ENCODE data around the gene TSNAXIP1. TPM values are rescaled to one million over a fixed set of nuclear protein-coding genes. Genes with fewer than 3 reads are reported as not detected.
A peak's percentile ranks its signal among the peaks of the same experiment; 100 is the strongest.

Gene TSNAXIP1
- polyA plus RNA-seq, 1 donor (not counting 4 experiments of a cell fraction or from before 2014, with no cell fraction given): 0.54 TPM

DNA sequence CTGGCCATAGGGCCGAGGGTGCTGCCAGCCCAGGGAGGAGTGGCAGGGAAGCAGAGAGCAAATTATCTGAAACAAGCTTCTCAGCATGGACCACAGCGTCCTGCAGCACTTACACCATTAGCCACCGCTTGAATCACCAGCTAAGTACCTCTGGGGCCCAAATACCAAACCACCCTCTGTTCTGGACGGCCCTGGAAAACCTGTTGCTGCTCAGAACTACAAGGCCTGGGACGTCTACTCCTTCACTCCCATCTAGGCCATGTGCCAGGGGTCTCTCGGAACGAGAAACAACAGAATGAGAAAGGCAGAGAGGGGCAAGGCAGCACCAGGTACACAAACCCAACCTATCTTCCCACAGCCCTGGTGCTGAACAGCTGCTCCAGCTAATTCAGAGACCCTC, 47.7 kb upstream of the TSNAXIP1 start:
- H3K27ac ChIP-seq (ENCODE audit: control insufficient read depth, insufficient read depth, low read length): no peak overlapping the region
- H3K9ac ChIP-seq (ENCODE audit: control insufficient read depth, extremely low read depth, insufficient read depth, low read length): no peak overlapping the region
- H3K36me3 ChIP-seq (ENCODE audit: control insufficient read depth in 2 of 2, extremely low read depth in 1 of 2, insufficient read depth in 2 of 2, low read length in 2 of 2): peaks cover 3 to 7% of the 10 kb centered on the region in 2 experiments
- DNase-seq (ENCODE audit: low read depth, low spot score): no peak
- H3K4me1 ChIP-seq (ENCODE audit: control insufficient read depth, extremely low read depth, insufficient read depth, low read length): peaks cover 5% of the 10 kb centered on the region
- H3K79me2 ChIP-seq (ENCODE audit: control insufficient read depth, insufficient read depth, low read length): no peaks in the 10 kb centered on the region
- TF ChIP-seq, protein P1, sequence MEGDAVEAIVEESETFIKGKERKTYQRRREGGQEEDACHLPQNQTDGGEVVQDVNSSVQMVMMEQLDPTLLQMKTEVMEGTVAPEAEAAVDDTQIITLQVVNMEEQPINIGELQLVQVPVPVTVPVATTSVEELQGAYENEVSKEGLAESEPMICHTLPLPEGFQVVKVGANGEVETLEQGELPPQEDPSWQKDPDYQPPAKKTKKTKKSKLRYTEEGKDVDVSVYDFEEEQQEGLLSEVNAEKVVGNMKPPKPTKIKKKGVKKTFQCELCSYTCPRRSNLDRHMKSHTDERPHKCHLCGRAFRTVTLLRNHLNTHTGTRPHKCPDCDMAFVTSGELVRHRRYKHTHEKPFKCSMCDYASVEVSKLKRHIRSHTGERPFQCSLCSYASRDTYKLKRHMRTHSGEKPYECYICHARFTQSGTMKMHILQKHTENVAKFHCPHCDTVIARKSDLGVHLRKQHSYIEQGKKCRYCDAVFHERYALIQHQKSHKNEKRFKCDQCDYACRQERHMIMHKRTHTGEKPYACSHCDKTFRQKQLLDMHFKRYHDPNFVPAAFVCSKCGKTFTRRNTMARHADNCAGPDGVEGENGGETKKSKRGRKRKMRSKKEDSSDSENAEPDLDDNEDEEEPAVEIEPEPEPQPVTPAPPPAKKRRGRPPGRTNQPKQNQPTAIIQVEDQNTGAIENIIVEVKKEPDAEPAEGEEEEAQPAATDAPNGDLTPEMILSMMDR (optimal IDR thresholded peaks at IDR 0.05 in 1 of 3, IDR thresholded peaks at IDR 0.05 in 1 of 3, conservative IDR thresholded peaks at IDR 0.05 in 1 of 3; ENCODE audit: extremely low read depth in 1 of 3, insufficient read depth in 2 of 3, low read length in 3 of 3): no peak
- TF ChIP-seq EZH2 (IDR thresholded peaks at IDR 0.05; ENCODE audit: low read length): no peak
- no peak overlapping the region for H3K4me2 ChIP-seq (ENCODE audit: control insufficient read depth, extremely low read depth, insufficient read depth, low read depth, low read length)
- no peaks in the 10 kb centered on the region for H3K9me1 ChIP-seq (ENCODE audit: control insufficient read depth, extremely low read depth, insufficient read depth, low read length)
- no peak for FAIRE-seq
- no peaks in the 10 kb centered on the region for H3K27me3 ChIP-seq (ENCODE audit: control insufficient read depth, extremely low read depth, insufficient read depth, low read length)
- H3K9me3 ChIP-seq (ENCODE audit: control insufficient read depth, low read depth, low read length): no peaks in the 10 kb centered on the region
- peaks cover 6% of the 10 kb centered on the region for H4K20me1 ChIP-seq (ENCODE audit: control insufficient read depth, extremely low read depth, insufficient read depth, low read length)
- dilution Hi-C loops (cut with MboI; ENCODE audit: extremely low pct_ligation_motif_present, low sequenced_read_pairs): no loop called here
- H3K4me3 ChIP-seq (ENCODE audit: control insufficient read depth in 2 of 3, extremely low read depth in 1 of 3, insufficient read depth in 2 of 3, low read depth in 1 of 3, low read length in 3 of 3): no peak overlapping the region
- H2AFZ ChIP-seq (ENCODE audit: control insufficient read depth, low read length): no peak overlapping the region

DNA sequence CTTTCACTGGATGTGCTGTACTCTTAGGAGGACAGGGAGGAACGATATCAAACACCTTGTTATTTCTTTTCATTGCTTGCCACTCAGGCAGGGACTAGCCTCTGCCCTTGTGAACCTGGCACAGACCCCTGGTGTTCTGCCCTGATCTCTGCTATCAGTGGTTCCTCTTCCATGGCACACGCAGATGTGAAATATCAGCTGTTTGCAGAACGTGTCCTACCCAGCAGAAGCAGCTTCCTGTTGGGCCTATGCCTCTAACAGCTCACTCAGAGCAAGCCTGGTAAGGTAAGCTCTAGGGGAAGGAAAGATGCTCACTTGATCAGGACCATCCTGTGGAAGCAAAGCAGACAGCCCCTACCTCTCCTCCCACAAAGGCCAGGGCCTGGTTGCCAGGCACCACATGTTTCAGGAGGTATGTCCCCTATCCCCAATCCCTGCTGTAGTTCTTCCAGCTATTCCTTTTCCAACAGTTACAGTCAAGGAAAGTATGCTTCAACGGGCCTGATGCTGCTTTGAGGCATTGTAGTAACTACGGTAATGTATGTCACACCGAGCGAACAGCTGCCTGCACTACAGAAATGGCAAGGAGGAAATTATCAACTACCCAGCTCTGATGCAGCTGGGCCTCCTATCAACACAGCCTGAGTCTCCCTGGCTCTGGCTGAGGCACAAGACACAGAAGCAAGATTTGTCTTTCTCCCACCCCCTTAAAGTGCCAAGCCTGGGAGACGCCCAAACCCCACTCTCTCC, 46.3 kb upstream of the TSNAXIP1 start:
- peaks cover 6% of the 10 kb centered on the region for H4K20me1 ChIP-seq (ENCODE audit: control insufficient read depth, extremely low read depth, insufficient read depth, low read length)
- peaks cover 5% of the 10 kb centered on the region for H3K4me1 ChIP-seq (ENCODE audit: control insufficient read depth, extremely low read depth, insufficient read depth, low read length)
- TF ChIP-seq, protein P1 (optimal IDR thresholded peaks at IDR 0.05 in 1 of 3, IDR thresholded peaks at IDR 0.05 in 1 of 3, conservative IDR thresholded peaks at IDR 0.05 in 1 of 3; ENCODE audit: extremely low read depth in 1 of 3, insufficient read depth in 2 of 3, low read length in 3 of 3): no peak
- no peak for TF ChIP-seq EZH2 (IDR thresholded peaks at IDR 0.05; ENCODE audit: low read length)
- no peak overlapping the region for H3K27ac ChIP-seq (ENCODE audit: control insufficient read depth, insufficient read depth, low read length)
- no peak overlapping the region for H2AFZ ChIP-seq (ENCODE audit: control insufficient read depth, low read length)
- DNase-seq (ENCODE audit: low read depth, low spot score) (no peak), FAIRE-seq (peak; percentile 56)
- H3K9ac ChIP-seq (ENCODE audit: control insufficient read depth, extremely low read depth, insufficient read depth, low read length): no peak overlapping the region
- H3K79me2 ChIP-seq (ENCODE audit: control insufficient read depth, insufficient read depth, low read length): no peaks in the 10 kb centered on the region
- H3K9me1 ChIP-seq (ENCODE audit: control insufficient read depth, extremely low read depth, insufficient read depth, low read length): no peaks in the 10 kb centered on the region
- no peak overlapping the region for H3K4me3 ChIP-seq (ENCODE audit: control insufficient read depth in 2 of 3, extremely low read depth in 1 of 3, insufficient read depth in 2 of 3, low read depth in 1 of 3, low read length in 3 of 3)
- dilution Hi-C loops (cut with MboI; ENCODE audit: extremely low pct_ligation_motif_present, low sequenced_read_pairs): no loop called here
- H3K4me2 ChIP-seq (ENCODE audit: control insufficient read depth, extremely low read depth, insufficient read depth, low read depth, low read length): no peak overlapping the region
- no peaks in the 10 kb centered on the region for H3K27me3 ChIP-seq (ENCODE audit: control insufficient read depth, extremely low read depth, insufficient read depth, low read length)
- H3K9me3 ChIP-seq (ENCODE audit: control insufficient read depth, low read depth, low read length): no peaks in the 10 kb centered on the region
- peaks cover 4 to 7% of the 10 kb centered on the region in 2 experiments for H3K36me3 ChIP-seq (ENCODE audit: control insufficient read depth in 2 of 2, extremely low read depth in 1 of 2, insufficient read depth in 2 of 2, low read length in 2 of 2)
